DND-41 (cell line): ENCODE data around the gene FBXO3.

Experiments used
- ATAC-seq: fragments of 200-7000 bp; cut with Tn5 transposase; 3 replicates; pipeline ENCODE4 v1.9.1; 2021; ENCODE audit warnings: low read depth; ENCODE audit not compliant: insufficient read depth
- DNase-seq: peaks from one replicate; pipeline ENCODE4 v3.0.0-alpha.2; 2020
- H2AFZ ChIP-seq: 2 replicates; pipeline ENCODE4 v1.6.0; 2012; ENCODE audit warnings: low read depth, low read length
- H3K27ac ChIP-seq: 2 replicates; pipeline ENCODE4 v1.5.1; 2012; ENCODE audit warnings: low read length, inconsistent platforms
- H3K27me3 ChIP-seq: fragments of 200-600 bp; sonication (generic); 2 replicates; pipeline ENCODE4 v1.6.0; 2012; ENCODE audit warnings: low read length, mild to moderate bottlenecking, inconsistent platforms; ENCODE audit not compliant: insufficient read depth, poor library complexity
- H3K36me3 ChIP-seq: 2 replicates; pipeline ENCODE4 v1.5.1; 2012; ENCODE audit warnings: low read length, inconsistent platforms; ENCODE audit not compliant: insufficient read depth
- H3K4me1 ChIP-seq: 2 replicates; pipeline ENCODE4 v1.5.1; 2012; ENCODE audit warnings: mild to moderate bottlenecking, low read length; ENCODE audit not compliant: insufficient read depth
- H3K4me2 ChIP-seq: 2 replicates; pipeline ENCODE4 v1.6.0; 2012; ENCODE audit warnings: mild to moderate bottlenecking, moderate library complexity, low read length, inconsistent platforms; ENCODE audit not compliant: insufficient read depth
- H3K4me3 ChIP-seq, 2 experiments: fragments of 200-600 bp in 1 of 2; shearing (Covaris generic) in 1 of 2; 2 replicates each; pipeline ENCODE4 v1.5.1; 2012 to 2016; ENCODE audit warnings: inconsistent platforms in 2 of 2, low read length in 2 of 2, mild to moderate bottlenecking in 2 of 2, low read depth in 1 of 2, moderate library complexity in 1 of 2
- H3K79me2 ChIP-seq: 2 replicates; pipeline ENCODE4 v1.6.0; 2012; ENCODE audit warnings: low read length, inconsistent platforms; ENCODE audit not compliant: insufficient read depth
- H3K9ac ChIP-seq: 2 replicates; pipeline ENCODE4 v1.6.0; 2012; ENCODE audit warnings: low read depth, mild to moderate bottlenecking, inconsistent platforms, low read length, moderate library complexity
- H3K9me3 ChIP-seq: 2 replicates; pipeline ENCODE4 v1.5.1; 2012; ENCODE audit warnings: low read length, moderate library complexity, mild to moderate bottlenecking, inconsistent platforms; ENCODE audit not compliant: insufficient read depth, severe bottlenecking
- H4K20me1 ChIP-seq: 2 replicates; pipeline ENCODE4 v1.6.0; 2012; ENCODE audit warnings: low read length; ENCODE audit not compliant: insufficient read depth
- EZH2 ChIP-seq: IDR thresholded peaks from 3 replicates; pipeline ENCODE4 v1.6.1; 2012; ENCODE audit warnings: borderline replicate concordance, low read depth, mild to moderate bottlenecking, moderate library complexity, low read length, inconsistent platforms; ENCODE audit not compliant: severe bottlenecking
- TF ChIP-seq, protein P1 (sequence below): IDR thresholded peaks from 2 replicates; pipeline ENCODE4 v1.5.1; 2012; ENCODE audit warnings: borderline replicate concordance, low read length, moderate library complexity, mild to moderate bottlenecking; ENCODE audit not compliant: poor library complexity, severe bottlenecking; ENCODE audit errors: extremely low read depth

Gene FBXO3

DNA sequence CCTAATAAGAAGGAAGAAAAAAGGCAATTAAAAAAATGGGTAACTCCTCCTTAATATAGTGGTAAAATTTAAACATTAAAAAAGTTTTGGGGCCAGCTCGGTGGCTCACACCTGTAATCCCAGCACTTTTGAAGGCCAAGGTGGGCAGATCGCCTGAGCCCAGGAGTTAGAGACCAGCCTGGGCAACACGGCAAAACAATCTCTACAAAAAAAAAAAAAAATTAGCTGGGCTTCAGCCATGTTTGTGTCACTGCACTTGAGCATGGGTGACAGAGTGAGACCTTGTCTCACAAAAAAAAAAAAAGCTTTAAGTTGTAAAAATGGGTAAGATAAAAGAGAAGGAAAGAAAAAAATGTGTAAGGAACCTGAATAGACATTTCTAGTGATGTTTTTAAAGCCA, 11.3 kb upstream of the FBXO3 start:
- no peak for ATAC-seq
- DNase-seq, result no peak
- no peaks in the 10 kb centered on the region for H3K4me1 ChIP-seq
- no peak overlapping the region for H3K4me3 ChIP-seq
- no peaks in the 10 kb centered on the region for H4K20me1 ChIP-seq
- H3K27ac ChIP-seq, result no peak overlapping the region
- TF ChIP-seq EZH2, result no peak
- TF ChIP-seq, protein P1, sequence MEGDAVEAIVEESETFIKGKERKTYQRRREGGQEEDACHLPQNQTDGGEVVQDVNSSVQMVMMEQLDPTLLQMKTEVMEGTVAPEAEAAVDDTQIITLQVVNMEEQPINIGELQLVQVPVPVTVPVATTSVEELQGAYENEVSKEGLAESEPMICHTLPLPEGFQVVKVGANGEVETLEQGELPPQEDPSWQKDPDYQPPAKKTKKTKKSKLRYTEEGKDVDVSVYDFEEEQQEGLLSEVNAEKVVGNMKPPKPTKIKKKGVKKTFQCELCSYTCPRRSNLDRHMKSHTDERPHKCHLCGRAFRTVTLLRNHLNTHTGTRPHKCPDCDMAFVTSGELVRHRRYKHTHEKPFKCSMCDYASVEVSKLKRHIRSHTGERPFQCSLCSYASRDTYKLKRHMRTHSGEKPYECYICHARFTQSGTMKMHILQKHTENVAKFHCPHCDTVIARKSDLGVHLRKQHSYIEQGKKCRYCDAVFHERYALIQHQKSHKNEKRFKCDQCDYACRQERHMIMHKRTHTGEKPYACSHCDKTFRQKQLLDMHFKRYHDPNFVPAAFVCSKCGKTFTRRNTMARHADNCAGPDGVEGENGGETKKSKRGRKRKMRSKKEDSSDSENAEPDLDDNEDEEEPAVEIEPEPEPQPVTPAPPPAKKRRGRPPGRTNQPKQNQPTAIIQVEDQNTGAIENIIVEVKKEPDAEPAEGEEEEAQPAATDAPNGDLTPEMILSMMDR, result no peak
- no peak overlapping the region for H3K9ac ChIP-seq
- H3K36me3 ChIP-seq, result no peaks in the 10 kb centered on the region
- H3K9me3 ChIP-seq, result no peaks in the 10 kb centered on the region
- no peak overlapping the region for H2AFZ ChIP-seq
- H3K79me2 ChIP-seq, result no peaks in the 10 kb centered on the region
- H3K27me3 ChIP-seq, result peaks cover 21% of the 10 kb centered on the region
- no peak overlapping the region for H3K4me2 ChIP-seq

- Histone ChIP-seq H3K4me2 (no peak overlapping the region), H3K4me3 (no peak overlapping the region), H3K79me2 (no peaks in the 10 kb centered on the region), H2AFZ (no peak overlapping the region), H3K9ac (no peak overlapping the region), H3K4me1 (peaks cover 3% of the 10 kb centered on the region), H3K27me3 (peaks cover 49% of the 10 kb centered on the region), H3K27ac (no peak overlapping the region), H4K20me1 (no peaks in the 10 kb centered on the region; the same call in none of the 2 replicates), H3K36me3 (no peaks in the 10 kb centered on the region), H3K9me3 (no peaks in the 10 kb centered on the region)
- TF ChIP-seq, protein P1, result no peak
- no peak for TF ChIP-seq EZH2
- DNase-seq (no peak), ATAC-seq (no peak)
These were observed 5.7 kb upstream of the FBXO3 start for GRCh38 chr11:33779849-33780528.

DNA sequence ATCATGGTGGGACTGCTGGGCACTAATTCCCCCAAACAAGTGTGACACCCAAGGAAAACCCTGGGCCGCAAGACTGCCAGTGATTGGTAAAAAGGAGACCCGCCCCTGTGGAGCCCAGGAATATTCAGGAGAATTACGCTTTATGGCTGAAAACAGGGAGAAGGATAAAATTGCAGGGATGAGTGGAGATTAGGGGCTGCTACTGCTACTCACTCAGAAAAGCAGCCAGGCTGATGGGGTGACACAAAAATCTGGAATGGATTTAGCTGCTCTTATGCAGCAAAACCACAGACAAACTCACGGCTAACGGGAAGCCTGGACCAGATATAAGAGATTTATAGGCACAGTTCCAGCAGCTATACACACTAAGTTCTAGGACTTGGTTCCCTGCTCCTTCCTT, 4.4 kb upstream of the FBXO3 start:
- no peak for DNase-seq
- no peaks in the 10 kb centered on the region; the same call in none of the 2 replicates for H4K20me1 ChIP-seq

More for the DNA sequence above, 4.4 kb upstream of the FBXO3 start:
- no peak overlapping the region for H2AFZ ChIP-seq
- H3K27me3 ChIP-seq, result peaks cover 47% of the 10 kb centered on the region
- no peak overlapping the region for H3K4me2 ChIP-seq
- H3K9ac ChIP-seq, result no peak overlapping the region
- no peak for ATAC-seq
- no peaks in the 10 kb centered on the region for H3K36me3 ChIP-seq
- H3K4me3 ChIP-seq, result no peak overlapping the region
- peaks cover 10% of the 10 kb centered on the region for H3K4me1 ChIP-seq
- H3K27ac ChIP-seq, result no peak overlapping the region
- TF ChIP-seq EZH2, result no peak
- TF ChIP-seq, protein P1, result no peak
- H3K9me3 ChIP-seq, result no peaks in the 10 kb centered on the region
- H3K79me2 ChIP-seq, result peaks cover 4% of the 10 kb centered on the region; the same call in 1 of the 2 replicates
